Myocyte (in vitro differentiated cells): ENCODE data around the gene RALGDS. TPM values are rescaled to one million over a fixed set of nuclear protein-coding genes. Genes with fewer than 3 reads are reported as not detected.
A peak's percentile ranks its signal among the peaks of the same experiment; 100 is the strongest.
"Not testable (repeated sequence)": the region's sequence is repeated elsewhere in the genome, so short reads cannot be mapped to it uniquely, and the experiment has no call there.

Experiments used
- DNase-seq: peaks from one replicate; pipeline ENCODE4 v3.0.0-alpha.2; 2012; ENCODE audit warnings: low read depth
- polyA plus RNA-seq: library from polyadenylated mRNA; unstranded; fragments of >200 nt; gene quantifications from one replicate; pipeline ENCODE4 v1.2.1, GENCODE V29; 2012; ENCODE audit warnings: missing spikeins
- total RNA-seq: library from RNA; depleted of rRNA; stranded (reverse); fragments of >200 nt; gene quantifications from 2 replicates; pipeline ENCODE4 v1.2.3, GENCODE V29; 2014

The RALGDS gene
- 11.3 and 17.6 TPM in 2 replicates for total RNA-seq
- polyA plus RNA-seq = 13.4 TPM

DNA sequence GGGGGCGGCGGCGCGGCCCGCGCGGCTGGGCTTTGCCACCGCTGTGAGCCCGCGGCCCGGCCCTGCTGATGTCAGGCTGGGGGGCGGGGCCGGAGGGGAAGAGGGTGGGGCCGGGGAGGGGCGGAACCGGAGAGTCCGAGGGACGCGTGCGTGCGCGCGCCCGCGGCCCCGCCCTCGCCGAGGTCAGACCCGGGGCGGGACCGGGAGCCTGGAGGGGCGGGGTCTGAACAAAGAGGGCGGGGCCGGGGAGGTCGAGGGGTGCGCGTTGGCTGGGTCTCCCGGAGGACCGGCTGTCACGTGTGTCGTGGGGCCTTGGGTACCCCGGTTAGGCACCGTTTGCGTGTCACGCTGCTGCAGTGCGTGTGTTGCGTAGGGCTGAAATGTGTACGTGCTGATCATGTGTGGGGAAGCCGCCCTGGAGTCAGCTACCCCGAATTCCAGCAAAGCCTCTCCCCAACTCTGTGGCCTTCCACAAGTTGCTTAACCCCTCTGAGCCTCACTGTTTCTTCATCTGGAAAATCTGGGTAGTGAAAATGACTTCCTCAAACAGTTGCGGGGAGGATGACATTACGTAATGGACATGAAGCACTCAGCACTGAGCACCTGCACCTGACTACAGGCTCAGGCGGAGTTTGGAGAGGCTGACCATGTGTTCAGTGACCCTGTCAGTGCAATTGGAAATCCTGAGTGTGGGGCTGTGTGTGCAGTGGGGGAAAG lies at the start of gene RALGDS:
RALGDS (minus strand) TSS at position 43 of the 717 bp plus-strand sequence. CDS start 86 bp downstream, outside the sequence.
- peak; percentile 86 for DNase-seq

- DNase-seq = no peak
Observed at GRCh38 chr9:133170716-133171115, 49.7 kb upstream of the RALGDS start.

- DNase-seq = not testable (repeated sequence)
Observed at GRCh38 chr9:133169687-133170086, 48.6 kb upstream of the RALGDS start.

DNA sequence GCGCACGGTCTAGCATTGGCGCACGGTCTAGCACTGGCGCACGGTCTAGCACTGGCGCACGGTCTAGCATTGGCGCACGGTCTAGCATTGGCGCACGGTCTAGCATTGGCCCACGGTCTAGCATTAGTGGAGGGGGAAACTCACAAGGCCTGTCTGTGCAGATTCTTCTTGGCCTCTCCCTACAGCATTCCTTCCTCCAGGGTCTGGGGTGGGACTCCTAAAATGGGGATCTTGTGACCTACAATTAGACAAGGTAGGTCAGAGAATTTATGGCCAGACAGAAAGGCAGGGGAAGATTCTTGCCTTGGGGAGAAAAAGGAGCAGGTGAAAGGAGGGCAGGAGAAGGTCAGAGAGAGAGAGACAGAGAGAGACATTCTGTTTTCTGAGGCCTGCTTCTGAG lies 48.1 kb upstream of the RALGDS start:
- no peak for DNase-seq

DNA sequence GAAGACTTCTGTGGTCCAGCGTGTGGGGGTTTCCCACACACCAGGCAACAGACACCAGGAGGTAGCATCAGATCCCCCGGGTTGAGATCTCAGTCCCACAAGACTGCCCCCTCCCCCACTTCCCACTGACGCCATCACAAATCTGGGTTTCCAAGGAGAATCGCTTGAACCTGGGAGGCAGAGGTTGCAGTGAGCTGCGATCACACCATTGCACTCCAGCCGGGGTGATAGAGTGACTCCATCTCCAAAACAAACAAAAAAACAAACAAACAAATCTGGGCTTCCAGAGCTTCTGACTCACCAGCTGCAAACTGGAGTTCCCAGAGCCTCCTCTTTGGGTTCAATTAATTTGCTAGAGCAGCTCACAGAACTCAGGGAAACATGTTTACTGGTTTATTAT lies 47.4 kb upstream of the RALGDS start:
- peak; percentile 10 for DNase-seq

- DNase-seq = no peak
Observed at GRCh38 chr9:133167769-133168168, 46.7 kb upstream of the RALGDS start.

DNA sequence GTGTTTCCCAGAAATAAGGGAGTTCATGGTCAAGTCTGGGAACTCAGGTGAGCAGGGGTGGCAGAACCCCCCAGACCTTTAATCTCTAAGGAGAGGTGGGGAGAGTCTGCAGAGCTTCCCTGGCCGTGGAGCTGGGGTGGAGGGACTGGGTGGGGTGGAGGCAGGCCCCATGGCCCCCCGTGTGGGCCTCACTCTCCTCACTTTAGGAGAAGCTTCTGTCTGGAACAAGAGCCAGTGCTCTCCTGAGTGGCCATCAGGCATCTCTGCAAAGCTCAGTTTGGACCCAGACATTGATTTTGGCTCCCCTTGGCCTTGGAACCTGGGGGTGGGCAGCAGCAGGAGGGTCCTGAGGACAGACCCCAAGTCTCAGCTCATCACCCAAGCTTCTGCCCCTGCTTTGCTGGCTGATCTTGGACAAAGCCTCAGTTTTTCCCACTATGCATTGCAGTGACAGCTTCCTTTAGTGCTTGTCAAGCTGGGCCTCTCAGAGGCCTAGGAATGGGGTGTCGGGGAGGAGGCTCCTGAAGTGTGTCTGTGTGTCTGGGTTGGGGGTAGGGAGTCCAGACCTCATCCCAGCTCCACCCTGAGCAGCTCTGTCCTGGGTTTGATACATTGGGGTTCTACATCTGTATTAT lies 46.2 kb upstream of the RALGDS start:
- DNase-seq = no peak

DNA sequence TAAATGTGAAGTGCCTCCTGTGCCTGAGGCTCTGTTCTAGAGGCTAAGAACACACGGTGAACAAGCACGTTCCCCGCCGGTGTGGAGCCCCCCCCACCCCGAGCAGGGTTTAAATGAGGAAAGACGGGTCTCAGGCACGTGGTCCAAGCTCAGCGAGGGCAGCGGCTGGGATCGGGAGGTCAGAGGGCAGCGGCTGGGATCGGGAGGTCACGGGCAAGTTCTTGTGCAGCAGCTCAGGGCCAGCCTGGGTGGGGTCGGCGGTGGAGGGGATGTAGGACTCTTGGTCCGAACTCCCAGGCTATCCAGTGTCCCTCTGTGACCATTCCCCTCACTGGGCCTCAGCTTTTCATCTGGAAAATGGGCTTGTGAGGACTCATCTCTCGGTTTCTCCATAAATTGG lies 45.4 kb upstream of the RALGDS start:
- no peak for DNase-seq

DNA sequence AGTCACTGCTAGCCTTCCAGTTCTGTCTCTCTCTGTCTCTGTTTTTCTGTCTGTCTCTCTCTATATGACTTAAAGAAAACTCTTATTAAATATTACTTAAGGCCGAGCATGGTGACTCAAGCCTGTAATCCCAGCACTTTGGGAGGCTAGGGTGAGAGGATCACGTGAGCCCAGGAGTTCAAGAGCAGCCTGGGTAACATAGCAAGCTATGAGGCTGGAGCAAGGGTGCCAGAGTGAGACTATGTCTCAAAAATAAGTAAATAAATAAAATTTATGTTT lies 44.4 kb upstream of the RALGDS start:
- DNase-seq = no peak

- no peak for DNase-seq
Observed at GRCh38 chr9:133164191-133164590, 43.2 kb upstream of the RALGDS start.

DNA sequence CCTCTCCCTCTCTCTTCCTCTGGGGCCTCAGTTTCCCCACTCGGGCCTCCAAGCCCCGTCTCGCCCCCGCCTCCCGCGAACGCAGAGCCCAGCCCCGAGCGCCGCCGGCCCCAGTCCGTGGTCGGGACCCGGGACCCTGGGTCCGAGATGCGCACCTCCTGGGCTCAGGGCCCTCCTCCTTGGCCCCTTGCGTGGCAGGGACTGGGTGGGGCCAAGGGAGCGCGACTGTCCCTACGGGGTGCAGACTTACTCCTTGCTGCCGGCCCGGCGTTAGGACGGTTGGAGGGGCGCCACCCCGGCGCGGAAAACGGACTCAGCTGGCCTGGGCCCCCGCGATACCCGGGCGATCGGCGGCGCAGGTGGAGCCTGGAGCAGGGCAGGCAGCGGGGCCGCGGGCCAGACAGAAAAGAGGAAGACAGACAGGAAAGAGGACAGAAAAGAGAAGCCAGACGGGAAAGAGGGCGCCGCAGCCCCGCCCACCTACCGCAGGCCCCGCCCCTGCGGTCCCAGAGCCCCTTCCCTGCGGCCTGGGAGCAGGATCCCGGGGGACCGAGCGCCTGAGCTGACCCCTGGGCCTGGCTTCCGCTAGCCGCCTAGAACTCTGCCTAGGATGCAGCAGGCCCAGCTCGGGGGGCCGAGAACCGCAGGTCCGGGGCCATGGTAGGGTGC lies 42.6 kb upstream of the RALGDS start, which contains the start of gene GBGT1:
GBGT1 (minus strand) TSS at position 411 of the 669 bp plus-strand sequence. CDS start 1,502 bp downstream, outside the sequence.
- peak; percentile 25 for DNase-seq

DNA sequence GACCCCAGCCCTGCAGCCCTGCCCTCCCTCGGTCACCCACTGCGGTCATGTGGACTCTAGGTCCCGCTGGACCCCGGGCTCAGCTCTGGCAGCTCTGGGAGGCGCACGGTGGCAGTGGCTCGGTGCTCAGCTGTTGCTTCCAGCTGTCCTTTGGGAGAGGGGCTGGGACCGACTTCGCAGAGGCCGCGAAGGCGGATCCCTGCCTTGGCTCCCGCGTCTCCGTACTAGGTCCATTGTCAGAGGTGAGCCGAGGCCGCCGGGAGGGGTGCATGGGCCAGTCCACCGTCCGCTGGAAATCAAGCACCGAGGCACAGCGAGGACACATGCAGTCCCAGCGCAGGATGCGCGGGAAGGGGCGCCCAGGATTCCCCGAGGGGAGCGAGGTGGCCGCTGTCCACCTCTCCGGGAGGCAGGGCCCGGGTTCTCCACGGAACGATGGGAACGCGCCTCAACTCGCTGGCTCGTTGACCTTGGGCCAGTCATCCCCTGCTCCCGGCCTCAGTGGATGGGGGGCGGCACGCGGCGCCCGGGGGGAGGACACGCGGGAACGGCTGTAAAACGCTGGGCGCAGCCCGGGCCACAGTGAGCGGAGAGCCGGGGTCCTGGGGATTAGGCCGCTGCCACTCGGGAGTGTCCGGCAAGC lies 41.9 kb upstream of the RALGDS start:
- peak; percentile 56 for DNase-seq

- no peak for DNase-seq
Observed at GRCh38 chr9:133161547-133161950, 40.5 kb upstream of the RALGDS start.

GRCh38 chr9:133160742-133161546 lies 39.9 kb upstream of the RALGDS start:
- peak; percentile 65 for DNase-seq

- no peak for DNase-seq
Observed at GRCh38 chr9:133158695-133159094, 37.7 kb upstream of the RALGDS start.

DNA sequence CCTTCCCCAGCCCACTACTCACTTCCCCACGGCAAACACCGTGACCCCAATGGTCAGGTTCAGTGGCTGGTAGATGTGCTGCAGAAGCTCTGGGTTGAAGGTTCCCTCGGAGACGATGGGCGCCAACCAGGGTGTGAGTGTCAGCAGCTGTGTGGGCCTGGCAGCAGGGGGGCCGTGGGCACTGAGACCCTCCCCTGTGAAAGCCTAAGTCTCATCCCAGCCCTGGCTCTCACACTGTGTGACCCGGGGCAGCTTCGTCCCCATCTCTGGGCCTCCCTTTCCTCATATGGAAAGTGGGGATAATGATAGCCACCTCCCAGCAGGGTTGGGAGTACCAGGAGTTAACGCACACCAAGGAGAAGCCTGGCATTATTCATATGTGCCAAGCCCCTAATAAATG lies 34.1 kb upstream of the RALGDS start:
- DNase-seq = no peak

DNA sequence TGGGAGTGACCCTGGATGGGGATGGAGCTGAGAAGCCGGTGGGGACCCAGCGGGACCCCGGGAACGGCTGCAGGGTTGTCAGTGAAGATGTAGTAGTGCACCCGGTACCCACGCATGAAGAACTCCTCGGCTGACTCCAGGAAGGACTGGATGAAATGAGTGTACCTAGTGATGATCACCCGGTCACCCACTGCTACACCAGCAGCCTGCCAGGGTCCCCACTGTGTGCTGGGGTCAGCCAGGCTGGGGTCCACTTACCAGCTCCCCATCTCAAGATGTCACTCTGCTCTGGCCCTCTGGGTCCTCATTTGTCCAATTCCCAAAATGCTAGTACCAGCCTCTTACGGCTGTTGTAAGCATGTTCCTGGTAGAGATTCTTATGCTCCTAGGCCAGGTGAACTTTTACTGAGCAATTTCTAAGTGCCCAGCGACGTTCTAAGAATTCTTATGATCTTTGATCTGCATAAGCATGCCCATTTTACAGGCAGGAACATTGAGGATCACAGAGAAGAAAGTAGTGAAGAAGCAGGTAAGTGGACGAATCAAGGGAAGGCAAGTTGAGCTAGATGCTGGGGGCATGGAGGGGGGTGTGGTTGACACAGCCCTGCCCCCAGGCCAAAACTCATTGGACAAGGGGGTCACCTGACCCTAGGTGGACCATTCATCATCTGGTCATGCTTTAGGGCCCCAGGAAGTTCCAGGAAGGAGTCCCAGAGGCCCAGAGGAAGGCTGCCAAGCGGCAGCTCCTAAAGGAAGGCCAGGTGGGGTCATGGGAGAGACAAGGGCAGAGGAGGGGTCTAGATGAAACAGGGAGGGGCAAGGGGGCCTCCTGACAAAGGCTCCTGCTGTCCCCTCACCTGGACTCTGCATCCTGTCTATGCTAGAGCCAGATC lies 33.3 kb upstream of the RALGDS start:
- DNase-seq = no peak

GRCh38 chr9:133153227-133154096 lies 32.4 kb upstream of the RALGDS start:
- DNase-seq = no peak
